IMR-90 (cell line): ENCODE data around the gene MLIP. TPM values are rescaled to one million over a fixed set of nuclear protein-coding genes. Genes with fewer than 3 reads are reported as not detected.

Experiments used
- ATAC-seq: fragments of 200-7000 bp; cut with Tn5 transposase; 2 replicates; pipeline ENCODE4 v1.9.1; 2020; ENCODE audit warnings: low read depth, mild to moderate bottlenecking, moderate library complexity
- BruUV-seq: library from RNA; stranded (reverse); fragments of 400-500 nt; replicated peaks from 2 replicates; lab custom pipeline; 2021; lab: Mats Ljungman, UMichigan
- CTCF ChIA-PET: fragments of 300-600 bp; formaldehyde crosslinking; extraction: SDS; loops from one replicate; lab custom pipeline; 2021; ENCODE audit warnings: antibody characterized with exemption; lab: Yijun Ruan, JAX
- POLR2A ChIA-PET: fragments of 300-600 bp; sonication (Branson Sonifier 250); formaldehyde crosslinking; loops from one replicate; lab custom pipeline; 2022; ENCODE audit warnings: antibody characterized with exemption; ENCODE audit not compliant: unreplicated experiment; lab: Charles Lee
- DNase-seq: peaks from one replicate; pipeline ENCODE4 v3.0.0; 2013
- H2AFZ ChIP-seq: replicated peaks from 2 replicates; pipeline ENCODE3; 2013; ENCODE audit warnings: low read length, mild to moderate bottlenecking; ENCODE audit not compliant: poor library complexity
- H2AK5ac ChIP-seq: 2 replicates; pipeline ENCODE4 v1.6.1; 2013; ENCODE audit warnings: low read depth, low read length, inconsistent platforms
- H2AK9ac ChIP-seq: replicated peaks from 2 replicates; pipeline ENCODE3; 2013; ENCODE audit warnings: mild to moderate bottlenecking, low read depth, low read length, moderate library complexity; ENCODE audit not compliant: poor library complexity
- H2BK120ac ChIP-seq: 2 replicates; pipeline ENCODE4 v1.6.1; 2013; ENCODE audit warnings: low read depth, low read length, inconsistent platforms
- H2BK15ac ChIP-seq: 3 replicates; pipeline ENCODE4 v1.6.1; 2013; ENCODE audit warnings: low read depth, low read length, inconsistent platforms
- H2BK20ac ChIP-seq: 2 replicates; pipeline ENCODE4 v1.6.1; 2013; ENCODE audit warnings: low read depth, mild to moderate bottlenecking, inconsistent platforms, low read length, moderate library complexity
- H2BK5ac ChIP-seq: 2 replicates; pipeline ENCODE4 v1.6.1; 2013; ENCODE audit warnings: mild to moderate bottlenecking, low read depth, low read length, inconsistent platforms; ENCODE audit not compliant: poor library complexity, severe bottlenecking
- H3K14ac ChIP-seq: replicated peaks from 2 replicates; pipeline ENCODE4 v1.6.1; 2013; ENCODE audit warnings: low read depth, low read length, inconsistent platforms
- H3K18ac ChIP-seq: 2 replicates; pipeline ENCODE4 v1.6.1; 2013; ENCODE audit warnings: low read depth, low read length, control low read depth
- H3K23ac ChIP-seq: 2 replicates; pipeline ENCODE4 v1.6.1; 2013; ENCODE audit warnings: low read depth, low read length, inconsistent platforms
- H3K27ac ChIP-seq: 2 replicates; pipeline ENCODE4 v1.5.1; 2013; ENCODE audit warnings: mild to moderate bottlenecking, control low read depth, low read length; ENCODE audit not compliant: insufficient read depth
- H3K27me3 ChIP-seq: 2 replicates; pipeline ENCODE4 v1.6.1; 2013; ENCODE audit warnings: low read length; ENCODE audit not compliant: control insufficient read depth, insufficient read depth
- H3K36me3 ChIP-seq: 2 replicates; pipeline ENCODE4 v1.6.1; 2013; ENCODE audit warnings: low read length, mixed read lengths; ENCODE audit not compliant: control insufficient read depth, insufficient read depth
- H3K4ac ChIP-seq: 2 replicates; pipeline ENCODE4 v1.6.1; 2013; ENCODE audit warnings: low read depth, low read length, inconsistent platforms
- H3K4me1 ChIP-seq: 2 replicates; pipeline ENCODE4 v1.6.1; 2013; ENCODE audit warnings: low read length, mixed read lengths; ENCODE audit not compliant: control insufficient read depth, insufficient read depth
- H3K4me2 ChIP-seq: 2 replicates; pipeline ENCODE4 v1.6.1; 2013; ENCODE audit warnings: low read depth, mild to moderate bottlenecking, control low read depth, low read length, moderate library complexity
- H3K4me3 ChIP-seq: 2 replicates; pipeline ENCODE4 v1.5.1; 2013; ENCODE audit warnings: low read depth, mild to moderate bottlenecking, control low read depth, low read length, moderate library complexity; ENCODE audit not compliant: insufficient read depth
- H3K56ac ChIP-seq: 2 replicates; pipeline ENCODE4 v1.6.1; 2013; ENCODE audit warnings: low read length, inconsistent platforms; ENCODE audit not compliant: insufficient read depth; ENCODE audit errors: extremely low read depth
- H3K79me1 ChIP-seq, 2 experiments: 2 replicates each; pipeline ENCODE4 v1.6.1; 2013; ENCODE audit warnings: low read length in 2 of 2, inconsistent platforms in 1 of 2, low read depth in 1 of 2
- H3K9ac ChIP-seq: 2 replicates; pipeline ENCODE4 v1.6.1; 2013; ENCODE audit warnings: low read depth, low read length, control low read depth
- H3K9me1 ChIP-seq: 2 replicates; pipeline ENCODE4 v1.6.1; 2013; ENCODE audit warnings: low read length, inconsistent platforms; ENCODE audit not compliant: insufficient read depth
- H3K9me3 ChIP-seq: 2 replicates; pipeline ENCODE4 v1.6.1; 2013; ENCODE audit warnings: low read length; ENCODE audit not compliant: control insufficient read depth, insufficient read depth
- H4K20me1 ChIP-seq: 2 replicates; pipeline ENCODE4 v1.6.1; 2013; ENCODE audit warnings: low read length, inconsistent platforms; ENCODE audit not compliant: insufficient read depth
- H4K5ac ChIP-seq: 2 replicates; pipeline ENCODE4 v1.6.1; 2013; ENCODE audit warnings: mild to moderate bottlenecking, low read depth, low read length, control low read depth
- H4K8ac ChIP-seq, 2 experiments: 2 replicates each; pipeline ENCODE4 v1.6.1; 2013; ENCODE audit warnings: low read depth in 2 of 2, low read length in 2 of 2, control low read depth in 1 of 2, inconsistent platforms in 1 of 2
- H4K91ac ChIP-seq: 2 replicates; pipeline ENCODE4 v1.6.1; 2013; ENCODE audit warnings: low read depth, low read length, inconsistent platforms; ENCODE audit not compliant: insufficient read depth
- BHLHE40 ChIP-seq: fragments of 150-350 bp; IDR thresholded peaks from 2 replicates; pipeline ENCODE4 v1.6.1; 2016; ENCODE audit warnings: mild to moderate bottlenecking, low read depth, low read length
- CHD1 ChIP-seq: IDR thresholded peaks from 2 replicates; pipeline ENCODE4 v1.6.1; 2012; ENCODE audit warnings: low read depth, low read length, improper control_type of control experiment
- CTCF ChIP-seq: conservative IDR thresholded peaks from 2 replicates; pipeline ENCODE4 v1.5.1; 2012; ENCODE audit warnings: mild to moderate bottlenecking, low read depth, low read length, improper control_type of control experiment
- ELK1 ChIP-seq: fragments of 150-350 bp; IDR thresholded peaks from 2 replicates; pipeline ENCODE4 v1.6.1; 2016; ENCODE audit warnings: low read depth, mild to moderate bottlenecking, low read length, moderate library complexity, borderline replicate concordance
- FOS ChIP-seq: fragments of 150-350 bp; IDR thresholded peaks from 2 replicates; pipeline ENCODE4 v1.6.1; 2016; ENCODE audit warnings: low read depth, low read length
- MAZ ChIP-seq: IDR thresholded peaks from 2 replicates; pipeline ENCODE4 v1.6.1; 2012; ENCODE audit warnings: low read depth, mild to moderate bottlenecking, low read length, improper control_type of control experiment, moderate library complexity, borderline replicate concordance
- MXI1 ChIP-seq: IDR thresholded peaks from 2 replicates; pipeline ENCODE4 v1.6.1; 2012; ENCODE audit warnings: low read depth, mild to moderate bottlenecking, low read length, moderate library complexity, borderline replicate concordance
- POLR2A ChIP-seq: IDR thresholded peaks from 2 replicates; pipeline ENCODE4 v1.6.1; 2012; ENCODE audit warnings: mild to moderate bottlenecking, low read depth, low read length
- dilution Hi-C: fragments of 300-500 bp; cut with HindIII; formaldehyde crosslinking; loops from one replicate; pipeline ENCODE4 v1.14.3; 2018; ENCODE audit warnings: low sequenced_read_pairs; ENCODE audit not compliant: unreplicated experiment
- in situ Hi-C: fragments of 300-500 bp; cut with MboI; formaldehyde crosslinking; loops from 3 replicates; pipeline ENCODE4 v1.14.3; 2019; ENCODE audit warnings: low sequenced_read_pairs, inconsistent platforms, mixed read lengths
- intact Hi-C: fragments of 100-400 bp; cut with micrococcal nuclease; formaldehyde crosslinking; loops from 2 replicates; pipeline ENCODE4 v1.10.0; 2022
- polyA plus RNA-seq, 3 experiments: library from polyadenylated mRNA; depleted of rRNA; stranded (reverse); fragments of >200 nt; gene quantifications; 2 replicates each; pipeline ENCODE4 v1.2.3, GENCODE V29; 2012; ENCODE audit warnings: low replicate concordance in 1 of 3
- total RNA-seq: library from RNA; depleted of rRNA; stranded (reverse); fragments of >200 nt; gene quantifications from 2 replicates; pipeline ENCODE4 v1.2.3, GENCODE V29; 2012

MLIP gene
- total and polyA plus RNA-seq, 2 of the 4 experiments (the other 2 are of a cell fraction), result not detected

GRCh38 chr6:54255886-54256285 is 144.6 kb downstream of the MLIP start:
- Histone ChIP-seq H4K91ac (no peak overlapping the region), H3K4me2 (no peak overlapping the region), H3K56ac (no peak overlapping the region), H3K4me1 (peaks cover 3% of the 10 kb centered on the region; the same call in 1 of the 2 replicates), H2BK15ac (no peak overlapping the region), H4K8ac (no peak overlapping the region), H3K4me3 (no peak overlapping the region), H3K36me3 (no peaks in the 10 kb centered on the region), H2BK120ac (no peak overlapping the region), H2BK5ac (no peak overlapping the region), H3K23ac (no peak overlapping the region), H4K5ac (no peak overlapping the region), H3K4ac (no peak overlapping the region), H3K14ac (no peak overlapping the region), H3K79me1 (no peaks in the 10 kb centered on the region), H2AK9ac (no peak overlapping the region), H3K18ac (no peak overlapping the region), H3K9me1 (no peaks in the 10 kb centered on the region), H3K27ac (no peak overlapping the region), H3K9ac (no peak overlapping the region), H2AK5ac (no peak overlapping the region), H2BK20ac (no peak overlapping the region), H4K20me1 (no peaks in the 10 kb centered on the region), H3K27me3 (no peaks in the 10 kb centered on the region), H3K9me3 (no peaks in the 10 kb centered on the region), H2AFZ (no peak overlapping the region)
- POLR2A ChIA-PET, result no interaction called here
- no TSS peak for BruUV-seq
- dilution Hi-C loops (no loop called here), in situ Hi-C loops (loop anchor here (25.0 kb wide), 1 partner anchor 806 kb away; no protein-coding TSS in a partner anchor), intact Hi-C loops (no loop called here)
- CTCF ChIA-PET, result interaction anchor here (0.9 to 2.2 kb wide), 2 partner anchors 11 kb away, joined by 3 to 7 read pairs; no protein-coding TSS in a partner anchor
- ATAC-seq (peak; percentile 35; the same call in 1 of the 2 replicates), DNase-seq (peak; percentile 43)
- TF ChIP-seq CHD1 (no peak), MAZ (no peak), MXI1 (no peak), CTCF (no peak), BHLHE40 (no peak), ELK1 (no peak), POLR2A (no peak), FOS (no peak)
